ENCODE data around the gene MON1B. TPM values are rescaled to one million over a fixed set of nuclear protein-coding genes. Genes with fewer than 3 reads are reported as not detected.

MON1B gene
- total and polyA plus RNA-seq, 10 of the 15 experiments (the other 5 are each of a cell fraction or from before 2014, with no cell fraction given): 5.7 to 64.5 (median 21.7) TPM

DNA sequence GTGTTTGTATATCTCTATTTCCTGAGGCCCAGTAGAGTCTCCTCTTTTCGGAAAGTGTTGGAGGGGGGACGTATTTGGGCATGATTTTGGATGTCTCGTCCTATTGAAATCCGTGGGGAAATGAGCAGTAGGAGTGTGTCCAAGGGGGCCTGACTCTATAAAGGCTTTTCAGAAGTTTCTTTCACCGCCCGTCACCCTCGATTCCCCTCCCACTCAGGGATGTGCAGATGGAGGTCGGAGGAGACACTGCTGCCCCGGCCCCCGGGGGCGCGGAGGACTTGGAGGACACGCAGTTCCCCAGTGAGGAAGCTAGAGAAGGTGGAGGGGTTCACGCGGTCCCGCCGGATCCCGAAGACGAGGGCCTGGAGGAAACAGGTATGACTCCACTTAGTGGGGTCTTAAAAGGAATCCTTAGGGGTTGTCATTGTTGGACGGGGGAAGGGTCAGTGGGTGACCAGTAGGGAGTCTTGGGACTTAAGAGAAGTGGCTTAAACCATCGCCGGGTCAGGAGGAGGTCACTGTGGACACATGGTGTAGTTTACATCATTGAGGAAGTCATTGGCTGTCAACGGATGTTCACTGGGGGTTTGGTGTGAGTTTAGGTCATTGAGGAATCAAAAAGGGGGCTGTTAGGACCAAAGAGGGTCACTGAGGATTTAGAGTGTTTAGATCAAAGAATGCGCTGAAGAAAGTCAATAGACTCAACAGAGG is 424 bp downstream of the MON1B start (continued):
- no peak for TF ChIP-seq KLF5 (IDR thresholded peaks at IDR 0.05; ENCODE audit: partially characterized antibody)
- no peak for TF ChIP-seq MEF2A (IDR thresholded peaks at IDR 0.05; ENCODE audit: insufficient read depth, low read depth, low read length)
- TF ChIP-seq NR2C1 (IDR thresholded peaks at IDR 0.05): peak; percentile 56
- no peak for TF ChIP-seq HCFC1 (IDR thresholded peaks at IDR 0.05; ENCODE audit: low read length)
- TF ChIP-seq POLR2AphosphoS5 (IDR thresholded peaks at IDR 0.05; ENCODE audit: low read length): peak; percentile 12; the same call in 1 of the 2 replicates
- peak; percentile 42; the same call in 1 of the 2 replicates for TF ChIP-seq NFIC (IDR thresholded peaks at IDR 0.05; ENCODE audit: low read depth, low read length)

DNA sequence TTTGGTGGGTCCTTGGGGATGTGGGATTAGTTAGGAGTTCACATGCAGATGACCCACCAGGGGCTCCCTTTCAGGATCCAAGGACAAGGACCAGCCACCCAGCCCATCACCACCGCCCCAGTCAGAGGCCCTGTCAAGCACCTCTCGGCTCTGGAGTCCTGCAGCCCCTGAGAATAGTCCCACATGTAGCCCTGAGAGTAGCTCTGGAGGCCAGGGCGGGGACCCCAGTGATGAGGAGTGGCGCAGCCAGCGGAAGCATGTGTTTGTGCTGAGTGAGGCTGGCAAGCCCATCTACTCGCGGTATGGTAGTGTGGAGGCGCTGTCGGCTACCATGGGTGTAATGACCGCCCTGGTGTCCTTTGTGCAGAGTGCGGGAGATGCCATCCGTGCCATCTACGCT is 2.4 kb downstream of the MON1B start:
- CTCF ChIA-PET: no interaction called here
- Histone ChIP-seq H3K27me3 (replicated peaks in 1 of 2; ENCODE audit: control insufficient read depth in 2 of 2, insufficient read depth in 2 of 2, low read length in 1 of 2) (no peaks in the 10 kb centered on the region), H2AFZ (ENCODE audit: control insufficient read depth, low read depth, low read length) (no peak overlapping the region), H3K9me3 (replicated peaks; ENCODE audit: control insufficient read depth, insufficient read depth, low read length) (no peaks in the 10 kb centered on the region), H3K4me3 (no peak overlapping the region; the same call in 1 of the 2 replicates), H3K36me3 (ENCODE audit: control insufficient read depth in 2 of 2, insufficient read depth in 2 of 2, low read length in 1 of 2) (peaks cover 14 to 18% of the 10 kb centered on the region in 2 experiments), H3K79me2 (ENCODE audit: control insufficient read depth, insufficient read depth, low read length) (peaks cover 29% of the 10 kb centered on the region), H3K27ac (ENCODE audit: control insufficient read depth, insufficient read depth) (no peak overlapping the region), H3K9ac (ENCODE audit: control insufficient read depth, insufficient read depth, low read length) (no peak overlapping the region), H3K4me2 (ENCODE audit: control insufficient read depth, insufficient read depth) (peak overlapping the region; percentile 86; the same call in 1 of the 2 replicates), H3K4me1 (ENCODE audit: control insufficient read depth, insufficient read depth, low read length) (no peaks in the 10 kb centered on the region; the same call in 1 of the 2 replicates), H4K20me1 (ENCODE audit: control insufficient read depth, insufficient read depth) (no peaks in the 10 kb centered on the region)
- POLR2A ChIA-PET: no interaction called here
- RAD21 ChIA-PET (ENCODE audit: unreplicated experiment): no interaction called here
- in situ Hi-C loops (cut with MboI): loop anchor here (5.0 to 25.0 kb wide), 2 partner anchors 1546 to 1731 kb away; partner anchors contain the start of genes KARS1, TERF2IP and TMEM170A
- DNase-seq (ENCODE audit: low read depth, low spot score): no peak
- no TSS peak for BruUV-seq (replicated peaks)
- WGBS (ENCODE audit: insufficient coverage, insufficient replicate concordance, low lambda C conversion rate, missing lambda C conversion rate): 98% methylated on average over 13 of the region's 13 CpGs
- SMC1A ChIA-PET (ENCODE audit: uncharacterized antibody, unreplicated experiment): no interaction called here
- FAIRE-seq: no peak
- intact Hi-C loops (cut with micrococcal nuclease; ENCODE audit: unreplicated experiment): loop anchor here (10.0 kb wide), 1 partner anchor 1539 kb away; no protein-coding TSS in a partner anchor
- no peak for ATAC-seq
- TF ChIP-seq STAT3 (IDR thresholded peaks at IDR 0.05; ENCODE audit: low read depth, low read length): no peak
- TF ChIP-seq NBN (IDR thresholded peaks at IDR 0.05): no peak
- no peak for TF ChIP-seq ZZZ3 (IDR thresholded peaks at IDR 0.05; ENCODE audit: control insufficient read depth, insufficient read length, low read depth)
- TF ChIP-seq, protein P1, sequence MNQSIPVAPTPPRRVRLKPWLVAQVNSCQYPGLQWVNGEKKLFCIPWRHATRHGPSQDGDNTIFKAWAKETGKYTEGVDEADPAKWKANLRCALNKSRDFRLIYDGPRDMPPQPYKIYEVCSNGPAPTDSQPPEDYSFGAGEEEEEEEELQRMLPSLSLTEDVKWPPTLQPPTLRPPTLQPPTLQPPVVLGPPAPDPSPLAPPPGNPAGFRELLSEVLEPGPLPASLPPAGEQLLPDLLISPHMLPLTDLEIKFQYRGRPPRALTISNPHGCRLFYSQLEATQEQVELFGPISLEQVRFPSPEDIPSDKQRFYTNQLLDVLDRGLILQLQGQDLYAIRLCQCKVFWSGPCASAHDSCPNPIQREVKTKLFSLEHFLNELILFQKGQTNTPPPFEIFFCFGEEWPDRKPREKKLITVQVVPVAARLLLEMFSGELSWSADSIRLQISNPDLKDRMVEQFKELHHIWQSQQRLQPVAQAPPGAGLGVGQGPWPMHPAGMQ (IDR thresholded peaks at IDR 0.05; ENCODE audit: borderline replicate concordance): no peak
- TF ChIP-seq, protein P2, sequence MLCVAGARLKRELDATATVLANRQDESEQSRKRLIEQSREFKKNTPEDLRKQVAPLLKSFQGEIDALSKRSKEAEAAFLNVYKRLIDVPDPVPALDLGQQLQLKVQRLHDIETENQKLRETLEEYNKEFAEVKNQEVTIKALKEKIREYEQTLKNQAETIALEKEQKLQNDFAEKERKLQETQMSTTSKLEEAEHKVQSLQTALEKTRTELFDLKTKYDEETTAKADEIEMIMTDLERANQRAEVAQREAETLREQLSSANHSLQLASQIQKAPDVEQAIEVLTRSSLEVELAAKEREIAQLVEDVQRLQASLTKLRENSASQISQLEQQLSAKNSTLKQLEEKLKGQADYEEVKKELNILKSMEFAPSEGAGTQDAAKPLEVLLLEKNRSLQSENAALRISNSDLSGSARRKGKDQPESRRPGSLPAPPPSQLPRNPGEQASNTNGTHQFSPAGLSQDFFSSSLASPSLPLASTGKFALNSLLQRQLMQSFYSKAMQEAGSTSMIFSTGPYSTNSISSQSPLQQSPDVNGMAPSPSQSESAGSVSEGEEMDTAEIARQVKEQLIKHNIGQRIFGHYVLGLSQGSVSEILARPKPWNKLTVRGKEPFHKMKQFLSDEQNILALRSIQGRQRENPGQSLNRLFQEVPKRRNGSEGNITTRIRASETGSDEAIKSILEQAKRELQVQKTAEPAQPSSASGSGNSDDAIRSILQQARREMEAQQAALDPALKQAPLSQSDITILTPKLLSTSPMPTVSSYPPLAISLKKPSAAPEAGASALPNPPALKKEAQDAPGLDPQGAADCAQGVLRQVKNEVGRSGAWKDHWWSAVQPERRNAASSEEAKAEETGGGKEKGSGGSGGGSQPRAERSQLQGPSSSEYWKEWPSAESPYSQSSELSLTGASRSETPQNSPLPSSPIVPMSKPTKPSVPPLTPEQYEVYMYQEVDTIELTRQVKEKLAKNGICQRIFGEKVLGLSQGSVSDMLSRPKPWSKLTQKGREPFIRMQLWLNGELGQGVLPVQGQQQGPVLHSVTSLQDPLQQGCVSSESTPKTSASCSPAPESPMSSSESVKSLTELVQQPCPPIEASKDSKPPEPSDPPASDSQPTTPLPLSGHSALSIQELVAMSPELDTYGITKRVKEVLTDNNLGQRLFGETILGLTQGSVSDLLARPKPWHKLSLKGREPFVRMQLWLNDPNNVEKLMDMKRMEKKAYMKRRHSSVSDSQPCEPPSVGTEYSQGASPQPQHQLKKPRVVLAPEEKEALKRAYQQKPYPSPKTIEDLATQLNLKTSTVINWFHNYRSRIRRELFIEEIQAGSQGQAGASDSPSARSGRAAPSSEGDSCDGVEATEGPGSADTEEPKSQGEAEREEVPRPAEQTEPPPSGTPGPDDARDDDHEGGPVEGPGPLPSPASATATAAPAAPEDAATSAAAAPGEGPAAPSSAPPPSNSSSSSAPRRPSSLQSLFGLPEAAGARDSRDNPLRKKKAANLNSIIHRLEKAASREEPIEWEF (IDR thresholded peaks at IDR 0.05; ENCODE audit: insufficient replicate concordance, low read depth, low read length): no peak
- no peak for TF ChIP-seq RAD51 (IDR thresholded peaks at IDR 0.05)
- no peak for TF ChIP-seq NRF1 (conservative IDR thresholded peaks at IDR 0.05; ENCODE audit: low read depth, low read length)
- no peak for TF ChIP-seq SIN3A (IDR thresholded peaks at IDR 0.05; ENCODE audit: low read depth, low read length)
- TF ChIP-seq KDM1A (IDR thresholded peaks at IDR 0.05; ENCODE audit: borderline replicate concordance): no peak
- no peak for TF ChIP-seq SPI1 (IDR thresholded peaks at IDR 0.05; ENCODE audit: borderline replicate concordance, insufficient read depth, low read depth, low read length)
- TF ChIP-seq SUZ12 (IDR thresholded peaks at IDR 0.05; ENCODE audit: unreplicated experiment): no peak

Measured in GM12878 (cell line).